ENCODE results near the gene DNAH7.

The DNAH7 gene

GRCh38 chr2:195864316-195864715, 204.3 kb downstream of the DNAH7 start:
- no peak for DNase-seq (ENCODE audit: low read depth in 1 of 2, low spot score in 1 of 2)

GRCh38 chr2:195863564-195863963, 205.1 kb downstream of the DNAH7 start:
- DNase-seq (ENCODE audit: low read depth in 1 of 2, low spot score in 1 of 2): no peak

GRCh38 chr2:195863121-195863520, 205.5 kb downstream of the DNAH7 start:
- DNase-seq (ENCODE audit: low read depth in 1 of 2, low spot score in 1 of 2): no peak

GRCh38 chr2:195861821-195862220, 206.8 kb downstream of the DNAH7 start:
- no peak for DNase-seq (ENCODE audit: low read depth in 1 of 2, low spot score in 1 of 2)

- DNase-seq (ENCODE audit: low read depth in 1 of 2, low spot score in 1 of 2): no peak
These were observed 209.1 kb downstream of the DNAH7 start for GRCh38 chr2:195859513-195859912.

- no peak for DNase-seq (ENCODE audit: low read depth in 1 of 2, low spot score in 1 of 2)
These were observed 211.5 kb downstream of the DNAH7 start for GRCh38 chr2:195857132-195857531.

- DNase-seq (ENCODE audit: low read depth in 1 of 2, low spot score in 1 of 2): no peak
These were observed 217.9 kb downstream of the DNAH7 start for GRCh38 chr2:195850764-195851163.

GRCh38 chr2:195848119-195848899, 220.3 kb downstream of the DNAH7 start:
- DNase-seq (ENCODE audit: low read depth in 1 of 2, low spot score in 1 of 2): no peak

GRCh38 chr2:195842932-195843331, 225.7 kb downstream of the DNAH7 start:
- DNase-seq (ENCODE audit: low read depth in 1 of 2, low spot score in 1 of 2): no peak

GRCh38 chr2:195838002-195838401, 230.6 kb downstream of the DNAH7 start:
- no peak for DNase-seq (ENCODE audit: low read depth in 1 of 2, low spot score in 1 of 2)

- no peak for DNase-seq (ENCODE audit: low read depth in 1 of 2, low spot score in 1 of 2)
These were observed 232.6 kb downstream of the DNAH7 start for GRCh38 chr2:195836002-195836401.

GRCh38 chr2:195834836-195835235, 233.8 kb downstream of the DNAH7 start:
- DNase-seq (ENCODE audit: low read depth in 1 of 2, low spot score in 1 of 2): no peak

GRCh38 chr2:195830968-195831950, 237.4 kb downstream of the DNAH7 start:
- DNase-seq (ENCODE audit: low read depth in 1 of 2, low spot score in 1 of 2): no peak

- no peak for DNase-seq (ENCODE audit: low read depth in 1 of 2, low spot score in 1 of 2)
These were observed 244.2 kb downstream of the DNAH7 start for GRCh38 chr2:195824478-195824877.

GRCh38 chr2:195823206-195823605, 245.4 kb downstream of the DNAH7 start:
- no peak for DNase-seq (ENCODE audit: low read depth in 1 of 2, low spot score in 1 of 2)

GRCh38 chr2:195821566-195821932, 247.1 kb downstream of the DNAH7 start:
- no peak for DNase-seq (ENCODE audit: low read depth in 1 of 2, low spot score in 1 of 2)

- DNase-seq (ENCODE audit: low read depth in 1 of 2, low spot score in 1 of 2): no peak
These were observed 247.6 kb downstream of the DNAH7 start for GRCh38 chr2:195820867-195821565.

GRCh38 chr2:195820373-195820772, 248.3 kb downstream of the DNAH7 start:
- no peak for DNase-seq (ENCODE audit: low read depth in 1 of 2, low spot score in 1 of 2)

- no peak for DNase-seq (ENCODE audit: low read depth in 1 of 2, low spot score in 1 of 2)
These were observed 249.4 kb downstream of the DNAH7 start for GRCh38 chr2:195819276-195819675.

- DNase-seq (ENCODE audit: low read depth in 1 of 2, low spot score in 1 of 2): no peak
These were observed 250.1 kb downstream of the DNAH7 start for GRCh38 chr2:195818526-195818925.

- no peak for DNase-seq (ENCODE audit: low read depth in 1 of 2, low spot score in 1 of 2)
These were observed 250.5 kb downstream of the DNAH7 start for GRCh38 chr2:195818106-195818505.

All from stimulated activated CD4-positive, alpha-beta T cell treated with anti-CD3 and anti-CD28 coated beads, Interleukin-15, amount 100 ng/mL, for 1 hour (primary cell).